HepG2 (cell line): ENCODE results near the gene TPRN. TPM values are rescaled to one million over a fixed set of nuclear protein-coding genes. Genes with fewer than 3 reads are reported as not detected.

ENCODE experiments used
- ATF7 ChIP-seq, 2 experiments: fragments of 450-650 bp in 1 of 2; sonication (generic) in 1 of 2; formaldehyde crosslinking in 1 of 2; IDR thresholded peaks; 2 replicates each; pipeline versions ENCODE4 v1.4.0 to v1.6.1; 2016 to 2020; ENCODE audit warnings: antibody characterized with exemption in 1 of 2, mild to moderate bottlenecking in 1 of 2, missing genetic modification reagents in 1 of 2
- EED ChIP-seq: sonication (generic); formaldehyde crosslinking; IDR thresholded peaks from 2 replicates; pipeline ENCODE4 v1.5.0; 2020; ENCODE audit warnings: mild to moderate bottlenecking, missing genetic modification reagents
- HNRNPL ChIP-seq: fragments of 200-400 bp; formaldehyde crosslinking; IDR thresholded peaks from 2 replicates; pipeline ENCODE4 v1.6.1; 2017; ENCODE audit warnings: mild to moderate bottlenecking, low read depth, low read length
- JDP2 ChIP-seq: sonication (generic); formaldehyde crosslinking; IDR thresholded peaks from 2 replicates; pipeline ENCODE4 v1.8.1; 2022; ENCODE audit warnings: missing genetic modification reagents, borderline replicate concordance
- SETDB1 ChIP-seq: sonication (generic); formaldehyde crosslinking; IDR thresholded peaks from 2 replicates; pipeline ENCODE4 v1.5.1; 2020; ENCODE audit warnings: missing genetic modification reagents, mild to moderate bottlenecking, borderline replicate concordance
- SNAI1 ChIP-seq: sonication (generic); formaldehyde crosslinking; IDR thresholded peaks from 2 replicates; pipeline ENCODE4 v1.5.0; 2020; ENCODE audit warnings: mild to moderate bottlenecking, missing genetic modification reagents, borderline replicate concordance
- ZBTB40 ChIP-seq, 2 experiments: fragments of 450-650 bp in 1 of 2; sonication (generic) in 1 of 2; formaldehyde crosslinking in 1 of 2; IDR thresholded peaks; 2 replicates each; pipeline versions ENCODE4 v1.6.1 to v1.8.0; 2016 to 2022; ENCODE audit warnings: antibody characterized with exemption in 1 of 2, mild to moderate bottlenecking in 1 of 2, missing genetic modification reagents in 1 of 2
- ZGPAT ChIP-seq: IDR thresholded peaks from 2 replicates; pipeline ENCODE4 v1.6.1; 2016; ENCODE audit warnings: mild to moderate bottlenecking
- ZNF205 ChIP-seq: IDR thresholded peaks from 2 replicates; pipeline ENCODE4 v1.6.1; 2018; ENCODE audit warnings: missing biosample characterization, missing genetic modification reagents
- ZNF589 ChIP-seq: sonication (generic); formaldehyde crosslinking; conservative IDR thresholded peaks from 2 replicates; pipeline ENCODE4 v1.8.0; 2022; ENCODE audit warnings: mild to moderate bottlenecking, moderate library complexity, missing genetic modification reagents
- ZNF720 ChIP-seq: sonication (generic); formaldehyde crosslinking; IDR thresholded peaks from 2 replicates; pipeline ENCODE4 v1.4.0; 2020; ENCODE audit warnings: missing genetic modification reagents
- ZNF782 ChIP-seq: sonication (generic); formaldehyde crosslinking; IDR thresholded peaks from 2 replicates; pipeline ENCODE4 v1.4.0; 2020; ENCODE audit warnings: missing genetic modification reagents, mild to moderate bottlenecking, borderline replicate concordance
- polyA plus RNA-seq, 8 experiments: library from polyadenylated mRNA; depleted of rRNA in 3 of 8; stranded (reverse) in 7 of 8; unstranded in 1 of 8; fragments of >200 nt; fragmentation: Illumina TruSeq in 4 of 8; extraction: Trizol in 4 of 8; gene quantifications; 2 replicates each; pipeline versions ENCODE4 v1.2.1 to v1.2.3, GENCODE V29; 2011 to 2016; ENCODE audit warnings: low read depth in 4 of 8, missing spikeins in 1 of 8, mixed read lengths in 1 of 8; ENCODE audit not compliant: insufficient read depth in 1 of 8
- total RNA-seq, 5 experiments: library from RNA; depleted of rRNA; stranded (reverse); fragments of >200 nt; fragmentation: Illumina TruSeq; extraction: Trizol; gene quantifications; 2 replicates each; pipeline ENCODE4 v1.2.3, GENCODE V29; 2016; ENCODE audit warnings: low read depth in 1 of 5
- TF ChIP-seq, protein P1 (sequence below): sonication (generic); formaldehyde crosslinking; IDR thresholded peaks from 2 replicates; pipeline ENCODE4 v1.4.0; 2020; ENCODE audit warnings: missing genetic modification reagents, borderline replicate concordance

The TPRN gene
- total and polyA plus RNA-seq, 2 of the 13 experiments (the other 11 are each of a cell fraction or from before 2014, with no cell fraction given) = 10.1 to 19.2 TPM

GRCh38 chr9:137201205-137201868 lies 796 bp upstream of the TPRN start (continued):
- TF ChIP-seq, protein P1, sequence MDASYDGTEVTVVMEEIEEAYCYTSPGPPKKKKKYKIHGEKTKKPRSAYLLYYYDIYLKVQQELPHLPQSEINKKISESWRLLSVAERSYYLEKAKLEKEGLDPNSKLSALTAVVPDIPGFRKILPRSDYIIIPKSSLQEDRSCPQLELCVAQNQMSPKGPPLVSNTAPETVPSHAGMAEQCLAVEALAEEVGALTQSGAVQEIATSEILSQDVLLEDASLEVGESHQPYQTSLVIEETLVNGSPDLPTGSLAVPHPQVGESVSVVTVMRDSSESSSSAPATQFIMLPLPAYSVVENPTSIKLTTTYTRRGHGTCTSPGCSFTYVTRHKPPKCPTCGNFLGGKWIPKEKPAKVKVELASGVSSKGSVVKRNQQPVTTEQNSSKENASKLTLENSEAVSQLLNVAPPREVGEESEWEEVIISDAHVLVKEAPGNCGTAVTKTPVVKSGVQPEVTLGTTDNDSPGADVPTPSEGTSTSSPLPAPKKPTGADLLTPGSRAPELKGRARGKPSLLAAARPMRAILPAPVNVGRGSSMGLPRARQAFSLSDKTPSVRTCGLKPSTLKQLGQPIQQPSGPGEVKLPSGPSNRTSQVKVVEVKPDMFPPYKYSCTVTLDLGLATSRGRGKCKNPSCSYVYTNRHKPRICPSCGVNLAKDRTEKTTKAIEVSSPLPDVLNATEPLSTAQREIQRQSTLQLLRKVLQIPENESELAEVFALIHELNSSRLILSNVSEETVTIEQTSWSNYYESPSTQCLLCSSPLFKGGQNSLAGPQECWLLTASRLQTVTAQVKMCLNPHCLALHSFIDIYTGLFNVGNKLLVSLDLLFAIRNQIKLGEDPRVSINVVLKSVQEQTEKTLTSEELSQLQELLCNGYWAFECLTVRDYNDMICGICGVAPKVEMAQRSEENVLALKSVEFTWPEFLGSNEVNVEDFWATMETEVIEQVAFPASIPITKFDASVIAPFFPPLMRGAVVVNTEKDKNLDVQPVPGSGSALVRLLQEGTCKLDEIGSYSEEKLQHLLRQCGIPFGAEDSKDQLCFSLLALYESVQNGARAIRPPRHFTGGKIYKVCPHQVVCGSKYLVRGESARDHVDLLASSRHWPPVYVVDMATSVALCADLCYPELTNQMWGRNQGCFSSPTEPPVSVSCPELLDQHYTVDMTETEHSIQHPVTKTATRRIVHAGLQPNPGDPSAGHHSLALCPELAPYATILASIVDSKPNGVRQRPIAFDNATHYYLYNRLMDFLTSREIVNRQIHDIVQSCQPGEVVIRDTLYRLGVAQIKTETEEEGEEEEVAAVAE (CRISPR knock-in tag) = no peak
- TF ChIP-seq HNRNPL = 0 out of 2 replicates have a peak, but pooled peaks have one; percentile 0
- TF ChIP-seq SETDB1 = no peak
- 0 out of 2 replicates have a peak, but pooled peaks have one; percentile 4 for TF ChIP-seq ZNF589 (CRISPR knock-in tag)
- TF ChIP-seq ZNF782 = 0 out of 2 replicates have a peak, but pooled peaks have one; percentile 67
- TF ChIP-seq ATF7 (IDR thresholded peaks at IDR 0.05) = no peak
- no peak for TF ChIP-seq ATF7 (CRISPR knock-in tag; IDR thresholded peaks at IDR 0.05)
- TF ChIP-seq ZNF720 (CRISPR knock-in tag) = no peak
- TF ChIP-seq JDP2 = no peak
- 0 out of 2 replicates have a peak, but pooled peaks have one; percentile 49 for TF ChIP-seq EED (CRISPR knock-in tag)
- TF ChIP-seq SNAI1 = no peak
- no peak for TF ChIP-seq ZNF205 (CRISPR knock-in tag)
- peak; percentile 63; the same call in 1 of the 2 replicates for TF ChIP-seq ZGPAT (CRISPR knock-in tag)
- TF ChIP-seq ZBTB40 (IDR thresholded peaks at IDR 0.05) = no peak
- peak; percentile 25; the same call in 1 of the 2 replicates for TF ChIP-seq ZBTB40 (CRISPR knock-in tag; IDR thresholded peaks at IDR 0.05)
